Activated CD8-positive, alpha-beta T cell treated with anti-CD3 and anti-CD28 coated beads for 36 hours (primary cell): ENCODE measurements around the gene ZNF205. TPM values are rescaled to one million over a fixed set of nuclear protein-coding genes. Genes with fewer than 3 reads are reported as not detected.
"Not testable (repeated sequence)": the region's sequence is repeated elsewhere in the genome, so short reads cannot be mapped to it uniquely, and the experiment has no call there.

ENCODE experiments used
- ATAC-seq: fragments of 200-7000 bp; cut with Tn5 transposase; one replicate; pipeline ENCODE4 v1.10.0; 2021; ENCODE audit warnings: mild to moderate bottlenecking, moderate library complexity
- CTCF ChIA-PET: fragments of 350-600 bp; sonication (Branson Sonifier 250); formaldehyde crosslinking; loops from one replicate; lab custom pipeline; 2021; ENCODE audit warnings: antibody characterized with exemption; lab: Charles Lee
- POLR2A ChIA-PET: fragments of 350-600 bp; sonication (Branson Sonifier 250); formaldehyde crosslinking; loops from one replicate; lab custom pipeline; 2021; ENCODE audit warnings: antibody characterized with exemption; lab: Charles Lee
- DNase-seq: peaks from one replicate; pipeline ENCODE4 v3.0.0-alpha.2; 2020
- H3K27ac Mint-ChIP-seq: one replicate; pipeline ENCODE4 v1.8.0; 2021; ENCODE audit warnings: mild to moderate bottlenecking, mixed read lengths
- H3K27me3 Mint-ChIP-seq: one replicate; pipeline ENCODE4 v1.8.0; 2021; ENCODE audit warnings: mixed read lengths
- H3K36me3 Mint-ChIP-seq: one replicate; pipeline ENCODE4 v1.8.0; 2021; ENCODE audit warnings: low read depth, mixed read lengths
- H3K4me1 Mint-ChIP-seq: one replicate; pipeline ENCODE4 v1.8.0; 2021; ENCODE audit warnings: low read depth, mixed read lengths
- H3K4me3 Mint-ChIP-seq: one replicate; pipeline ENCODE4 v1.8.0; 2021; ENCODE audit warnings: mild to moderate bottlenecking, moderate library complexity, mixed read lengths
- H3K9me3 Mint-ChIP-seq: one replicate; pipeline ENCODE4 v1.8.0; 2021; ENCODE audit warnings: mixed read lengths
- CTCF ChIP-seq: fragments of 200-600 bp; IDR thresholded peaks from one replicate; pipeline ENCODE4 v1.8.0; 2022; ENCODE audit warnings: antibody characterized with exemption, mild to moderate bottlenecking
- intact Hi-C: fragments of 100-400 bp; cut with micrococcal nuclease; formaldehyde crosslinking; loops from one replicate; pipeline ENCODE4 v1.10.0; 2022
- total RNA-seq, 2 experiments: library from RNA; stranded (reverse); gene quantifications; one replicate each; pipeline ENCODE4 v1.2.3, GENCODE V29; 2021

The ZNF205 gene
- total RNA-seq, 2 experiments from 2014 or later, result not detected

GRCh38 chr16:3138342-3138741 lies 26.0 kb downstream of the ZNF205 start:
- H3K4me3 Mint-ChIP-seq, result no peak overlapping the region
- ChIA-PET CTCF (interaction anchor here (1.0 to 1.2 kb wide), 3 partner anchors 9 to 79 kb away, joined by 3 to 6 read pairs (median 4); no protein-coding TSS in a partner anchor), POLR2A (interaction anchor here (1.4 kb wide), 1 partner anchor 9 kb away, joined by 4 read pairs; no protein-coding TSS in a partner anchor)
- intact Hi-C loops, result no loop called here
- peaks cover 8% of the 10 kb centered on the region for H3K36me3 Mint-ChIP-seq
- peaks cover 8% of the 10 kb centered on the region for H3K4me1 Mint-ChIP-seq
- no peak overlapping the region for H3K27ac Mint-ChIP-seq
- ATAC-seq (no peak), DNase-seq (no peak)
- TF ChIP-seq CTCF, result no peak
- H3K9me3 Mint-ChIP-seq, result no peaks in the 10 kb centered on the region
- H3K27me3 Mint-ChIP-seq, result no peaks in the 10 kb centered on the region

- DNase-seq (no peak), ATAC-seq (no peak)
- CTCF ChIA-PET, result interaction anchor here (1.0 to 2.5 kb wide), 3 partner anchors 9 to 44 kb away, joined by 3 to 15 read pairs (median 4); no protein-coding TSS in a partner anchor
- peaks cover 8% of the 10 kb centered on the region for H3K36me3 Mint-ChIP-seq
- POLR2A ChIA-PET, result interaction anchor here (0.8 to 1.7 kb wide), 3 partner anchors 9 to 12 kb away, joined by 4 to 5 read pairs (median 4); no protein-coding TSS in a partner anchor
- intact Hi-C loops, result no loop called here
- no peak for TF ChIP-seq CTCF
- H3K4me1 Mint-ChIP-seq, result peaks cover 7% of the 10 kb centered on the region
- H3K4me3 Mint-ChIP-seq, result no peak overlapping the region
- H3K27me3 Mint-ChIP-seq, result no peaks in the 10 kb centered on the region
- no peaks in the 10 kb centered on the region for H3K9me3 Mint-ChIP-seq
- no peak overlapping the region for H3K27ac Mint-ChIP-seq
Measured at GRCh38 chr16:3138823-3139426, 26.5 kb downstream of the ZNF205 start.

- intact Hi-C loops, ATAC-seq, H3K4me3 Mint-ChIP-seq, DNase-seq, H3K36me3 Mint-ChIP-seq, H3K9me3 Mint-ChIP-seq, H3K27ac Mint-ChIP-seq, H3K4me1 Mint-ChIP-seq, H3K27me3 Mint-ChIP-seq: not testable (repeated sequence)
- CTCF ChIA-PET, result interaction anchor here (1.0 to 2.5 kb wide), 4 partner anchors 9 to 43 kb away, joined by 3 to 15 read pairs (median 4); no protein-coding TSS in a partner anchor
- POLR2A ChIA-PET, result interaction anchor here (0.8 to 1.7 kb wide), 3 partner anchors 8 to 11 kb away, joined by 4 to 5 read pairs (median 4); no protein-coding TSS in a partner anchor
Measured at GRCh38 chr16:3139561-3139960, 27.2 kb downstream of the ZNF205 start.

- Mint-ChIP-seq H3K9me3 (no peaks in the 10 kb centered on the region), H3K27ac (no peak overlapping the region), H3K27me3 (no peaks in the 10 kb centered on the region), H3K4me3 (no peak overlapping the region), H3K4me1 (peaks cover 6% of the 10 kb centered on the region), H3K36me3 (peaks cover 8% of the 10 kb centered on the region)
- intact Hi-C loops, result no loop called here
- no peak for DNase-seq
- CTCF ChIA-PET, result interaction anchor here (1.2 to 2.5 kb wide), 3 partner anchors 8 to 81 kb away, joined by 3 to 15 read pairs (median 4); no protein-coding TSS in a partner anchor
- TF ChIP-seq CTCF, result no peak
- POLR2A ChIA-PET, result no interaction called here
- no peak for ATAC-seq
Measured at GRCh38 chr16:3140603-3141427, 28.4 kb downstream of the ZNF205 start.

GRCh38 chr16:3141781-3142311 lies 29.5 kb downstream of the ZNF205 start:
- ATAC-seq (no peak), DNase-seq (no peak)
- no peaks in the 10 kb centered on the region for H3K9me3 Mint-ChIP-seq
- intact Hi-C loops, result no loop called here
- H3K27me3 Mint-ChIP-seq, result no peaks in the 10 kb centered on the region
- no peak for TF ChIP-seq CTCF
- ChIA-PET POLR2A (no interaction called here), CTCF (interaction anchor here (1.2 to 1.5 kb wide), 2 partner anchors 7 to 82 kb away, joined by 3 to 4 read pairs; no protein-coding TSS in a partner anchor)
- peaks cover 8% of the 10 kb centered on the region for H3K36me3 Mint-ChIP-seq
- H3K27ac Mint-ChIP-seq, result no peak overlapping the region
- peaks cover under 1% of the 10 kb centered on the region for H3K4me1 Mint-ChIP-seq
- no peak overlapping the region for H3K4me3 Mint-ChIP-seq
